ENCODE results near the gene ANXA3. TPM values are rescaled to one million over a fixed set of nuclear protein-coding genes. Genes with fewer than 3 reads are reported as not detected.
"Not testable (repeated sequence)": the region's sequence is repeated elsewhere in the genome, so short reads cannot be mapped to it uniquely, and the experiment has no call there.

Gene ANXA3
- 34.5 TPM for total RNA-seq
- long read RNA-seq, transcript ANXA3-201 (13 exons, 1,657 nt): major isoform, 40 of 45 reads
- long read RNA-seq, partial matches to known transcripts: 0 of 45 reads
- long read RNA-seq, other reads (novel, unspliced or antisense): 5 of 45 reads

- intact Hi-C loops (cut with micrococcal nuclease): no loop called here
- Histone ChIP-seq H3K4me1 (peaks cover 29% of the 10 kb centered on the region), H3K4me3 (peak within 1 kb of the TSS; percentile 71), H3K9me3 (replicated peaks) (no peaks in the 10 kb centered on the region), H3K27me3 (ENCODE audit: low read depth) (no peaks in the 10 kb centered on the region), H3K27ac (replicated peaks) (peak within 1 kb of the TSS; percentile 92), H3K36me3 (peaks cover 5% of the 10 kb centered on the region)
- DNase-seq: peak; percentile 66
- TF ChIP-seq, protein P1, sequence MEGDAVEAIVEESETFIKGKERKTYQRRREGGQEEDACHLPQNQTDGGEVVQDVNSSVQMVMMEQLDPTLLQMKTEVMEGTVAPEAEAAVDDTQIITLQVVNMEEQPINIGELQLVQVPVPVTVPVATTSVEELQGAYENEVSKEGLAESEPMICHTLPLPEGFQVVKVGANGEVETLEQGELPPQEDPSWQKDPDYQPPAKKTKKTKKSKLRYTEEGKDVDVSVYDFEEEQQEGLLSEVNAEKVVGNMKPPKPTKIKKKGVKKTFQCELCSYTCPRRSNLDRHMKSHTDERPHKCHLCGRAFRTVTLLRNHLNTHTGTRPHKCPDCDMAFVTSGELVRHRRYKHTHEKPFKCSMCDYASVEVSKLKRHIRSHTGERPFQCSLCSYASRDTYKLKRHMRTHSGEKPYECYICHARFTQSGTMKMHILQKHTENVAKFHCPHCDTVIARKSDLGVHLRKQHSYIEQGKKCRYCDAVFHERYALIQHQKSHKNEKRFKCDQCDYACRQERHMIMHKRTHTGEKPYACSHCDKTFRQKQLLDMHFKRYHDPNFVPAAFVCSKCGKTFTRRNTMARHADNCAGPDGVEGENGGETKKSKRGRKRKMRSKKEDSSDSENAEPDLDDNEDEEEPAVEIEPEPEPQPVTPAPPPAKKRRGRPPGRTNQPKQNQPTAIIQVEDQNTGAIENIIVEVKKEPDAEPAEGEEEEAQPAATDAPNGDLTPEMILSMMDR (IDR thresholded peaks at IDR 0.05; ENCODE audit: borderline replicate concordance): no peak
These were observed at the start of gene ANXA3 for GRCh38 chr4:78551420-78552351. Gene ANXA3 (plus strand): TSS chr4:78551770. CDS start chr4:78554474, 2,704 bp downstream.

DNA sequence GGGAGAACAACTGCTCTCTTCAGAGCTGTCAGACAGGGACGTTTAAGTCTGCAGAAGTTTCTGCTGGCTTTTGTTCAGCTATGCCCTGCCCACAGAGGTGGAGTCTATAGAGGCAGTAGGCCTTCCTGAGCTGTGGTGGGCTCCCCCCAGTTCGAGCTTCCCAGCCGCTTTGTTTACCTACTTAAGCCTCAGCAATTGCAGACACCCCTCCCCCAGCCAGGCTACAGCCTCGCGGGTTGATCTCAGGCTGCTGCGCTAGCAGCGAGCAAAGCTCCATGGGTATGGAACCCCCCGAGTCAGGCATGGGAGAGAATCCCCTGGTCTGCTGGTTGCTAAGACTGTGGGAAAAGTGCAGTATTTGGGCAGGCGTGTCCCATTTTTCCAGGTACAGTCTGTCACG is 45.3 kb upstream of the ANXA3 start:
- H3K4me3 ChIP-seq; intact Hi-C loops (cut with micrococcal nuclease); H3K9me3 ChIP-seq (replicated peaks); H3K4me1 ChIP-seq; DNase-seq; H3K27ac ChIP-seq (replicated peaks); H3K27me3 ChIP-seq (ENCODE audit: low read depth); H3K36me3 ChIP-seq: not testable (repeated sequence)

DNA sequence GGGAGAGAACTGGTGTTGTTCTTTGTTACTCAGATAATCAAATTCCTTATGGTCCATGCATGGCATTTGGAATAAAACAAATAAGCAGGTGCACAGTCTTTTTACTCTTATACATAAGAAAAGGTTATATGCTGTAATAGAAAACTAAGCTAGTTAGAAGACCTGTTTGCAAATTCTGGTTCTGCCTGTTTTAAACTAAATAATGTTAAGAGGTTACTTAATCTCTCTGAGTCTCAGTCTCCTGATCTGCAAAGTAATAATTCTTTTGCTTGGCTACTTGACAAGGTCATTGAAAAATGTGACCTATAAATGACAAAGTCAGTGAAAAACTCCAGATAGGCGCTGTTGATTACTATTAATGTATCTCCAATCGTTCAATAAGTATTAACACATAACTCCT is 42.5 kb upstream of the ANXA3 start:
- Histone ChIP-seq H3K27me3 (ENCODE audit: low read depth) (no peaks in the 10 kb centered on the region), H3K27ac (replicated peaks) (no peak overlapping the region), H3K9me3 (replicated peaks) (no peaks in the 10 kb centered on the region), H3K4me3 (no peak overlapping the region), H3K36me3 (no peaks in the 10 kb centered on the region), H3K4me1 (no peaks in the 10 kb centered on the region)
- intact Hi-C loops (cut with micrococcal nuclease): no loop called here
- TF ChIP-seq, protein P1 (IDR thresholded peaks at IDR 0.05; ENCODE audit: borderline replicate concordance): no peak
- DNase-seq: no peak

- intact Hi-C loops (cut with micrococcal nuclease): loop anchor here (10.0 kb wide), 1 partner anchor 545 kb away; no protein-coding TSS in a partner anchor
- no peak overlapping the region for H3K4me3 ChIP-seq
- H3K27ac ChIP-seq (replicated peaks): no peak overlapping the region
- TF ChIP-seq, protein P1 (IDR thresholded peaks at IDR 0.05; ENCODE audit: borderline replicate concordance): no peak
- H3K4me1 ChIP-seq: no peaks in the 10 kb centered on the region
- H3K27me3 ChIP-seq (ENCODE audit: low read depth): no peaks in the 10 kb centered on the region
- DNase-seq: no peak
- no peaks in the 10 kb centered on the region for H3K9me3 ChIP-seq (replicated peaks)
- H3K36me3 ChIP-seq: no peaks in the 10 kb centered on the region
These were observed 41.5 kb upstream of the ANXA3 start for GRCh38 chr4:78510108-78510507.

DNA sequence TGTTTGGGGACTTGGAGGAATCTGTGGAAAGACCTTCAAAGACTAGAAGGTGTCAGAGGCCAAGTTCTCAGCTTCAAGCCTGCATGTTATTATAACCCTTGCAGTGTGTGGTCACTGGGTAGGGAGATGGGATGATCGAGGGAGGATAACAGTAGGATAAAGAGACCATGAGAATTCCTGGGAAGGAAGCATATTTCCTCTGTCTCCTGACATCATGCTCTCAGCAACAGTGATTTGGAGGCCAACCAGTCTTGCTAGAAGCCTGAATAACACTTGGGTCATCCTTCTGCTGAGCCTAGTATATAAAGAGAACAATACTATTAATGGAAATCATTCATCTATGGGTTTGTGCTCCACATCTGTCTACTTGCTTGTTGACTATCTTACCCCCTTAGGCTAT is 40.9 kb upstream of the ANXA3 start:
- no peaks in the 10 kb centered on the region for H3K27me3 ChIP-seq (ENCODE audit: low read depth)
- intact Hi-C loops (cut with micrococcal nuclease): loop anchor here (10.0 kb wide), 1 partner anchor 546 kb away; no protein-coding TSS in a partner anchor
- no peaks in the 10 kb centered on the region for H3K4me1 ChIP-seq
- TF ChIP-seq, protein P1 (IDR thresholded peaks at IDR 0.05; ENCODE audit: borderline replicate concordance): no peak
- no peak overlapping the region for H3K4me3 ChIP-seq
- no peaks in the 10 kb centered on the region for H3K36me3 ChIP-seq
- H3K9me3 ChIP-seq (replicated peaks): no peaks in the 10 kb centered on the region
- no peak overlapping the region for H3K27ac ChIP-seq (replicated peaks)
- DNase-seq: no peak
